ENCODE measurements around the gene HARBI1.

GRCh38 chr11:46643531-46643930 is 26.5 kb upstream of the HARBI1 start:
- TF ChIP-seq CSRNP3 (CRISPR knock-in tag; IDR thresholded peaks at IDR 0.05) (no peak), ZFP30 (CRISPR knock-in tag; IDR thresholded peaks at IDR 0.05) (no peak), PATZ1 (CRISPR knock-in tag; IDR thresholded peaks at IDR 0.05; ENCODE audit: borderline replicate concordance) (no peak), POU6F1 (CRISPR knock-in tag; IDR thresholded peaks at IDR 0.05; ENCODE audit: borderline replicate concordance, low read depth) (no peak), CREB5 (CRISPR knock-in tag; IDR thresholded peaks at IDR 0.05; ENCODE audit: low read depth) (no peak), ESRRG (CRISPR knock-in tag; IDR thresholded peaks at IDR 0.05) (no peak), ARNTL (CRISPR knock-in tag; IDR thresholded peaks at IDR 0.05; ENCODE audit: borderline replicate concordance, low read depth) (no peak), ZFP3 (CRISPR knock-in tag; IDR thresholded peaks at IDR 0.05) (no peak)

Measured in SK-N-SH treated with all-trans-retinoic acid at 6 μM for 48 hours (cell line).